Endothelial cell of umbilical vein (primary cell): ENCODE measurements around the gene TMEFF2. TPM values are rescaled to one million over a fixed set of nuclear protein-coding genes. Genes with fewer than 3 reads are reported as not detected.

Experiments used
- BruUV-seq: library from RNA; stranded (reverse); fragments of 400-500 nt; replicated peaks from 2 replicates; lab custom pipeline; 2021; lab: Mats Ljungman, UMichigan
- CTCF ChIA-PET: fragments of 300-600, 350-600 bp; sonication (Branson Sonifier 250); formaldehyde crosslinking; loops from one replicate; lab custom pipeline; 2021; ENCODE audit warnings: antibody characterized with exemption, inconsistent platforms; lab: Charles Lee
- POLR2A ChIA-PET: fragments of 300-600, 350-600 bp; sonication (Branson Sonifier 250); formaldehyde crosslinking; loops from one replicate; lab custom pipeline; 2021; ENCODE audit warnings: antibody characterized with exemption, inconsistent platforms; lab: Charles Lee
- DNase-seq: peaks from one replicate; pipeline ENCODE4 v3.0.0-alpha.2; 2011; ENCODE audit warnings: low read depth, low spot score
- FAIRE-seq: peaks from 2 replicates; lab custom pipeline; 2011; peaks lifted over from hg19 to GRCh38; lab: Jason Lieb, UNC
- H2AFZ ChIP-seq: 2 replicates; pipeline ENCODE4 v1.6.0; 2012; ENCODE audit warnings: low read depth, low read length, control low read depth, inconsistent platforms
- H3K27ac ChIP-seq: 2 replicates; pipeline ENCODE4 v1.5.1; 2011; ENCODE audit warnings: low read depth, mild to moderate bottlenecking, control low read depth, low read length, moderate library complexity; ENCODE audit not compliant: insufficient read depth
- H3K27me3 ChIP-seq, 2 experiments: 2 replicates each; pipeline versions ENCODE4 v1.6.0 to v1.6.1; 2011; ENCODE audit warnings: low read length in 2 of 2, mixed read lengths in 1 of 2; ENCODE audit not compliant: control insufficient read depth in 2 of 2, insufficient read depth in 2 of 2
- H3K36me3 ChIP-seq, 2 experiments: 2 replicates in 1 of 2; 3 replicates in 1 of 2; pipeline ENCODE4 v1.5.1; 2011; ENCODE audit warnings: low read length in 2 of 2, mild to moderate bottlenecking in 1 of 2, moderate library complexity in 1 of 2; ENCODE audit not compliant: control insufficient read depth in 2 of 2, insufficient read depth in 2 of 2; ENCODE audit errors: extremely low read depth in 1 of 2
- H3K4me1 ChIP-seq: 3 replicates; pipeline ENCODE4 v1.5.1; 2011; ENCODE audit warnings: mild to moderate bottlenecking, low read length; ENCODE audit not compliant: control insufficient read depth, insufficient read depth; ENCODE audit errors: extremely low read depth
- H3K4me2 ChIP-seq: 2 replicates; pipeline ENCODE4 v1.6.1; 2011; ENCODE audit warnings: low read length, control low read depth, mixed read lengths; ENCODE audit not compliant: insufficient read depth
- H3K4me3 ChIP-seq, 3 experiments: fragments of 200-600 bp in 1 of 3; sonication (generic), shearing (Covaris generic) in 1 of 3; replicated peaks in 1 of 3; 2 replicates each; pipeline ENCODE4 v1.5.1; 2011 to 2016; ENCODE audit warnings: control low read depth in 3 of 3, low read length in 3 of 3, mild to moderate bottlenecking in 2 of 3, inconsistent platforms in 1 of 3, low read depth in 1 of 3, moderate library complexity in 1 of 3; ENCODE audit not compliant: insufficient read depth in 1 of 3
- H3K79me2 ChIP-seq: 2 replicates; pipeline ENCODE4 v1.6.0; 2012; ENCODE audit warnings: low read length, inconsistent platforms; ENCODE audit not compliant: control insufficient read depth, insufficient read depth
- H3K9ac ChIP-seq: replicated peaks from 2 replicates; pipeline ENCODE3; 2011; ENCODE audit warnings: low read length, control low read depth; ENCODE audit not compliant: insufficient read depth; ENCODE audit errors: extremely low read depth
- H3K9me1 ChIP-seq: replicated peaks from 3 replicates; pipeline ENCODE4 v1.6.0; 2011; ENCODE audit warnings: mild to moderate bottlenecking, low read length; ENCODE audit not compliant: control insufficient read depth, insufficient read depth; ENCODE audit errors: extremely low read depth
- H3K9me3 ChIP-seq: replicated peaks from 2 replicates; pipeline ENCODE4 v1.5.1; 2012; ENCODE audit warnings: low read length, inconsistent platforms; ENCODE audit not compliant: control insufficient read depth, insufficient read depth
- H4K20me1 ChIP-seq: replicated peaks from 2 replicates; pipeline ENCODE3; 2011; ENCODE audit warnings: mild to moderate bottlenecking, low read length; ENCODE audit not compliant: control insufficient read depth, insufficient read depth; ENCODE audit errors: extremely low read depth
- CTCF ChIP-seq, 2 donors: IDR thresholded peaks; 1 replicate in 1 of 2; 2 replicates in 1 of 2; pipeline ENCODE4 v1.5.1; 2011; ENCODE audit warnings: low read length in 2 of 2, mild to moderate bottlenecking in 2 of 2, moderate library complexity in 2 of 2, control low read depth in 1 of 2, inconsistent platforms in 1 of 2, low read depth in 1 of 2; ENCODE audit not compliant: insufficient read depth in 1 of 2; ENCODE audit errors: extremely low read depth in 1 of 2
- EZH2 ChIP-seq: IDR thresholded peaks from 2 replicates; pipeline ENCODE4 v1.6.1; 2012; ENCODE audit warnings: borderline replicate concordance, low read depth, mild to moderate bottlenecking, moderate library complexity, low read length, inconsistent platforms; ENCODE audit not compliant: severe bottlenecking
- FOS ChIP-seq: IDR thresholded peaks from 2 replicates; pipeline ENCODE4 v1.6.1; 2011; ENCODE audit warnings: mild to moderate bottlenecking, low read length, moderate library complexity, borderline replicate concordance; ENCODE audit not compliant: insufficient read depth
- GATA2 ChIP-seq: IDR thresholded peaks from 2 replicates; pipeline ENCODE4 v1.7.0; 2011; ENCODE audit warnings: low read depth, mild to moderate bottlenecking, moderate library complexity, mixed read lengths, low read length; ENCODE audit not compliant: insufficient read length, insufficient read depth
- JUN ChIP-seq: IDR thresholded peaks from 2 replicates; pipeline ENCODE4 v1.6.1; 2011; ENCODE audit warnings: borderline replicate concordance, low read depth; ENCODE audit not compliant: insufficient read length, insufficient read depth
- MAX ChIP-seq: IDR thresholded peaks from 2 replicates; pipeline ENCODE4 v1.6.1; 2011; ENCODE audit not compliant: insufficient read depth, insufficient read length
- MYC ChIP-seq: IDR thresholded peaks from one replicate; pipeline ENCODE4 v1.6.1; 2011; ENCODE audit warnings: mild to moderate bottlenecking, low read depth, low read length
- POLR2A ChIP-seq: IDR thresholded peaks from 2 replicates; pipeline ENCODE4 v1.6.1; 2012; ENCODE audit warnings: low read depth, mild to moderate bottlenecking, control low read depth, low read length
- POLR2AphosphoS5 ChIP-seq: IDR thresholded peaks from 2 replicates; pipeline ENCODE4 v1.6.1; 2012; ENCODE audit warnings: low read depth, mild to moderate bottlenecking, control low read depth, low read length, moderate library complexity; ENCODE audit not compliant: insufficient read depth
- dilution Hi-C: fragments of 300-500 bp; cut with MboI; formaldehyde crosslinking; loops from one replicate; pipeline ENCODE4 v1.15.0; 2019; ENCODE audit warnings: low sequenced_read_pairs; ENCODE audit not compliant: extremely low pct_ligation_motif_present
- intact Hi-C: fragments of 100-400 bp; cut with micrococcal nuclease; formaldehyde crosslinking; loops from one replicate; pipeline ENCODE4 v1.10.0; 2022
- polyA plus RNA-seq, 4 experiments: library from polyadenylated mRNA; depleted of rRNA in 3 of 4; stranded (reverse) in 3 of 4; unstranded in 1 of 4; fragments of >200 nt; gene quantifications; 2 replicates each; pipeline versions ENCODE4 v1.2.1 to v1.2.3, GENCODE V29; 2011 to 2012; ENCODE audit warnings: missing spikeins in 1 of 4
- total RNA-seq: library from RNA; stranded (reverse); gene quantifications from 2 replicates; pipeline ENCODE4 v1.2.3, GENCODE V29; 2021

TMEFF2 gene
- total and polyA plus RNA-seq, 2 donors (not counting 3 experiments of a cell fraction or from before 2014, with no cell fraction given), result 0.18 to 0.20 TPM

- H3K9ac ChIP-seq, result no peak overlapping the region
- no peak overlapping the region for H3K27ac ChIP-seq
- TF ChIP-seq FOS, result no peak
- TF ChIP-seq MYC, result no peak
- TF ChIP-seq GATA2, result no peak
- TF ChIP-seq POLR2AphosphoS5, result no peak
- no peak for TF ChIP-seq JUN
- TF ChIP-seq CTCF (IDR thresholded peaks at IDR 0.05; ENCODE audit: extremely low read depth in 1 of 2, insufficient read depth in 1 of 2, low read depth in 1 of 2, low read length in 2 of 2), result no peak
- no peak for TF ChIP-seq POLR2A
- no peak for TF ChIP-seq EZH2
- no peak for TF ChIP-seq MAX
- no peak for DNase-seq
- H3K4me1 ChIP-seq, result peaks cover 6% of the 10 kb centered on the region
- H3K4me3 ChIP-seq, result no peak overlapping the region
- no peak for FAIRE-seq
- no TSS peak for BruUV-seq
- ChIA-PET CTCF (no interaction called here), POLR2A (no interaction called here)
- no peaks in the 10 kb centered on the region for H3K9me1 ChIP-seq
- H3K36me3 ChIP-seq, result no peaks in the 10 kb centered on the region
- H3K27me3 ChIP-seq, result no peaks in the 10 kb centered on the region
- no peaks in the 10 kb centered on the region for H3K9me3 ChIP-seq
- H3K79me2 ChIP-seq, result no peaks in the 10 kb centered on the region
- dilution Hi-C loops (no loop called here), intact Hi-C loops (no loop called here)
- H3K4me2 ChIP-seq, result no peak overlapping the region
- no peak overlapping the region for H2AFZ ChIP-seq
- no peaks in the 10 kb centered on the region for H4K20me1 ChIP-seq
Measured at GRCh38 chr2:191946471-191947182, 248.1 kb downstream of the TMEFF2 start.
